B cell (primary cell): ENCODE data around the gene DLG1. TPM values are rescaled to one million over a fixed set of nuclear protein-coding genes. Genes with fewer than 3 reads are reported as not detected.

Experiments used
- ATAC-seq: fragments of 200-7000 bp; cut with Tn5 transposase; one replicate; pipeline ENCODE4 v1.10.0; 2021; ENCODE audit warnings: low read depth, mild to moderate bottlenecking, moderate number of reproducible peaks, moderate library complexity
- CTCF ChIA-PET: fragments of 350-600 bp; sonication (Branson Sonifier 250); formaldehyde crosslinking; loops from one replicate; lab custom pipeline; 2021; ENCODE audit warnings: antibody characterized with exemption, inconsistent platforms; lab: Charles Lee
- POLR2A ChIA-PET: fragments of 350-600 bp; sonication (Branson Sonifier 250); formaldehyde crosslinking; loops from one replicate; lab custom pipeline; 2021; ENCODE audit warnings: antibody characterized with exemption; lab: Charles Lee
- DNase-seq: peaks from one replicate; pipeline ENCODE4 v3.0.0; 2013
- H2AFZ ChIP-seq: 2 replicates; pipeline ENCODE4 v1.6.1; 2012; ENCODE audit warnings: mild to moderate bottlenecking, low read depth, low read length; ENCODE audit not compliant: insufficient read depth, poor library complexity, severe bottlenecking
- H3K27ac ChIP-seq, 2 donors: 1 replicate in 1 of 2; 2 replicates in 1 of 2; pipeline ENCODE4 v1.5.1; 2012 to 2013; ENCODE audit warnings: low read length in 2 of 2, mild to moderate bottlenecking in 2 of 2, moderate library complexity in 1 of 2
- H3K27me3 ChIP-seq, 4 experiments: fragments of 200-600 bp in 1 of 4; sonication (generic) in 1 of 4; replicated peaks in 1 of 4; 1 replicate in 2 of 4; 2 replicates in 2 of 4; pipeline versions ENCODE4 v1.6.1 to v1.7.0; 2013 to 2016; ENCODE audit warnings: low read length in 3 of 4, mild to moderate bottlenecking in 2 of 4, mixed read lengths in 1 of 4, moderate library complexity in 1 of 4; ENCODE audit not compliant: insufficient read depth in 4 of 4, control insufficient read depth in 3 of 4; ENCODE audit errors: control extremely low read depth in 1 of 4
- H3K36me3 ChIP-seq, 2 experiments: replicated peaks in 1 of 2; 1 replicate in 1 of 2; 2 replicates in 1 of 2; pipeline versions ENCODE4 v1.6.1 to v1.7.1; 2013; ENCODE audit warnings: low read length in 1 of 2; ENCODE audit not compliant: insufficient read depth in 2 of 2, control insufficient read depth in 1 of 2; ENCODE audit errors: control extremely low read depth in 1 of 2, extremely low read depth in 1 of 2
- H3K4me1 ChIP-seq, 2 donors: fragments of 200-600 bp in 1 of 2; sonication (generic) in 1 of 2; 1 replicate in 1 of 2; 2 replicates in 1 of 2; pipeline versions ENCODE4 v1.5.1 to v1.6.1; 2013 to 2017; ENCODE audit warnings: low read length in 2 of 2; ENCODE audit not compliant: control insufficient read depth in 2 of 2, insufficient read depth in 2 of 2
- H3K4me2 ChIP-seq: replicated peaks from 2 replicates; pipeline ENCODE3; 2012; ENCODE audit warnings: mild to moderate bottlenecking, low read depth, low read length; ENCODE audit not compliant: poor library complexity, severe bottlenecking
- H3K4me3 ChIP-seq, 5 experiments: fragments of 200-600 bp in 1 of 5; sonication (generic) in 1 of 5; 1 replicate in 3 of 5; 2 replicates in 2 of 5; pipeline versions ENCODE4 v1.5.1 to v1.7.0; 2011 to 2016; ENCODE audit warnings: low read length in 4 of 5, mild to moderate bottlenecking in 4 of 5, low read depth in 2 of 5, control low read depth in 1 of 5, moderate library complexity in 1 of 5; ENCODE audit not compliant: insufficient read depth in 1 of 5; ENCODE audit errors: control extremely low read depth in 1 of 5, extremely low read depth in 1 of 5
- H3K79me2 ChIP-seq: fragments of 200-600 bp; sonication (generic); one replicate; pipeline ENCODE4 v1.6.0; 2016; ENCODE audit warnings: low read length; ENCODE audit not compliant: control insufficient read depth, insufficient read depth
- H3K9ac ChIP-seq: fragments of 200-600 bp; sonication (generic); 2 replicates; pipeline ENCODE4 v1.6.1; 2017; ENCODE audit warnings: mild to moderate bottlenecking, low read length, moderate library complexity
- H3K9me3 ChIP-seq, 3 donors: one replicate each; pipeline versions ENCODE4 v1.6.1 to v1.7.1; 2013; ENCODE audit warnings: low read length in 2 of 3; ENCODE audit not compliant: control insufficient read depth in 2 of 3, insufficient read depth in 1 of 3; ENCODE audit errors: control extremely low read depth in 1 of 3
- H4K20me1 ChIP-seq: 2 replicates; pipeline ENCODE4 v1.6.0; 2012; ENCODE audit warnings: mild to moderate bottlenecking, low read length; ENCODE audit not compliant: insufficient read depth, control insufficient read depth, poor library complexity, severe bottlenecking
- H3K27ac Mint-ChIP-seq: one replicate; pipeline ENCODE4 v1.8.0; 2021; ENCODE audit warnings: mixed read lengths
- H3K27me3 Mint-ChIP-seq: one replicate; pipeline ENCODE4 v1.8.0; 2021; ENCODE audit warnings: mixed read lengths
- H3K4me1 Mint-ChIP-seq: one replicate; pipeline ENCODE4 v1.8.0; 2021; ENCODE audit warnings: mixed read lengths
- H3K4me3 Mint-ChIP-seq: one replicate; pipeline ENCODE4 v1.8.0; 2021; ENCODE audit warnings: mixed read lengths
- H3K9me3 Mint-ChIP-seq: one replicate; pipeline ENCODE4 v1.8.0; 2022; ENCODE audit warnings: mixed read lengths; ENCODE audit not compliant: insufficient read depth
- CTCF ChIP-seq: fragments of 200-600 bp; IDR thresholded peaks from one replicate; pipeline ENCODE4 v1.8.0; 2022; ENCODE audit warnings: antibody characterized with exemption, mild to moderate bottlenecking
- EZH2 ChIP-seq: IDR thresholded peaks from 2 replicates; pipeline ENCODE4 v1.6.1; 2012; ENCODE audit warnings: borderline replicate concordance, low read depth, mild to moderate bottlenecking, moderate library complexity, low read length; ENCODE audit not compliant: insufficient read depth, poor library complexity, severe bottlenecking
- WGBS: methylation state at CpG from one replicate; pipeline ENCODE4 v1.1.5; 2013; ENCODE audit warnings: missing lambda C conversion rate; ENCODE audit not compliant: insufficient coverage; 5-methylcytosine and 5-hydroxymethylcytosine counted together
- intact Hi-C: fragments of 100-400 bp; cut with micrococcal nuclease; formaldehyde crosslinking; loops from one replicate; pipeline ENCODE4 v1.10.0; 2022
- polyA plus RNA-seq: library from polyadenylated mRNA; depleted of rRNA; stranded (reverse); fragments of >200 nt; gene quantifications from 2 replicates; pipeline ENCODE4 v1.2.3, GENCODE V29; 2012
- total RNA-seq, 2 donors: library from RNA; stranded (reverse); fragments of 120-200 nt in 1 of 2; gene quantifications; 1 replicate in 1 of 2; 2 replicates in 1 of 2; pipeline versions ENCODE4 v1.2.3 to v1.2.4, GENCODE V29; 2013 to 2022

DLG1 gene
- total and polyA plus RNA-seq, 2 donors (not counting 1 experiment from before 2014, with no cell fraction given): 23.4 to 114 TPM

- ATAC-seq: no peak
- TF ChIP-seq CTCF (no peak), EZH2 (no peak)
Measured at GRCh38 chr3:197218210-197218609, 80.2 kb downstream of the DLG1 start.

GRCh38 chr3:197216914-197217313, 81.5 kb downstream of the DLG1 start:
- DNase-seq: no peak
- Histone ChIP-seq H3K27me3 (no peaks in the 10 kb centered on the region), H3K27ac (no peak overlapping the region), H3K9ac (no peak overlapping the region), H3K4me2 (no peak overlapping the region), H3K4me1 (no peaks in the 10 kb centered on the region), H3K9me3 (peaks cover 0 to 5% (median 0%) of the 10 kb centered on the region in 3 donors), H4K20me1 (peaks cover 14% of the 10 kb centered on the region), H3K4me3 (no peak overlapping the region), H3K36me3 (no peaks in the 10 kb centered on the region), H3K79me2 (peaks cover 46% of the 10 kb centered on the region), H2AFZ (no peak overlapping the region)
- H3K27me3 Mint-ChIP-seq: no peaks in the 10 kb centered on the region
- peaks cover 8% of the 10 kb centered on the region for H3K4me1 Mint-ChIP-seq
- peaks cover 1% of the 10 kb centered on the region for H3K9me3 Mint-ChIP-seq
- ATAC-seq: no peak
- ChIA-PET POLR2A (no interaction called here), CTCF (no interaction called here)
- WGBS: no CpG with 5 or more reads among the region's 4 CpGs
- no peak overlapping the region for H3K27ac Mint-ChIP-seq
- intact Hi-C loops: no loop called here
- no peak overlapping the region for H3K4me3 Mint-ChIP-seq
- TF ChIP-seq EZH2 (no peak), CTCF (no peak)

More at GRCh38 chr3:197218210-197218609, 80.2 kb downstream of the DLG1 start:
- Histone ChIP-seq H3K79me2 (peaks cover 45% of the 10 kb centered on the region), H2AFZ (no peak overlapping the region), H3K4me2 (no peak overlapping the region), H3K36me3 (no peaks in the 10 kb centered on the region), H3K27ac (no peak overlapping the region), H3K9ac (no peak overlapping the region), H4K20me1 (peaks cover 14% of the 10 kb centered on the region), H3K4me1 (no peaks in the 10 kb centered on the region), H3K9me3 (peaks cover 0 to 5% (median 0%) of the 10 kb centered on the region in 3 donors), H3K4me3 (no peak overlapping the region), H3K27me3 (no peaks in the 10 kb centered on the region)
- no peaks in the 10 kb centered on the region for H3K9me3 Mint-ChIP-seq
- WGBS: no CpG with 5 or more reads among the region's 3 CpGs
- peaks cover 12% of the 10 kb centered on the region for H3K4me1 Mint-ChIP-seq
- H3K27ac Mint-ChIP-seq: no peak overlapping the region
- no peak for DNase-seq
- ChIA-PET CTCF (no interaction called here), POLR2A (no interaction called here)
- intact Hi-C loops: no loop called here
- H3K4me3 Mint-ChIP-seq: no peak overlapping the region
- no peaks in the 10 kb centered on the region for H3K27me3 Mint-ChIP-seq
